ENCODE measurements around the gene OGFRL1.

DNA sequence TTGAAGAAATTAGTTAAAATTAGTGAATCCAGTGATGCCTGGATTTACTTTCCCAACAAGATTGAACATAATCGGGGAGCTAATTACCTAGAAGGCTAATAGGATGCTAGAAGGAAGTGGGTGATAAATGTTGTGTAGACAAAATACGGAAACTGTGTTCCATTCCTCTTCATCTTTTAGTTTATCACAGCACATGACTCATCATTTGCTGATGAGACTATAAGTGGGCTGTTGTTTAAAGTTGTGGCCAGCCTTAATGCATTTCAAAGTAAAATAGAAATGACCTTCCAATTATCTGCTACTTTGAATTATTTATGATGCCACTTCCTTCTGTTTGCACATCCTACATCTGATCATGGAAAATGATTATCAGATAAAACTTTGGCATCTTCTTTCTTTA is 43.4 kb downstream of the OGFRL1 start:
- TF ChIP-seq CTCF (IDR thresholded peaks at IDR 0.05; ENCODE audit: low read length) (no peak), EZH2 (IDR thresholded peaks at IDR 0.05; ENCODE audit: borderline replicate concordance, low read length) (no peak)
